Activated T-cell treated with anti-CD3 and anti-CD28 coated beads for 1 hour (primary cell): ENCODE results near the gene NAP1L4.
"Not testable (repeated sequence)": the region's sequence is repeated elsewhere in the genome, so short reads cannot be mapped to it uniquely, and the experiment has no call there.

Experiments
- DNase-seq: peaks from one replicate; pipeline ENCODE4 v3.0.0-alpha.2; 2020; ENCODE audit warnings: low read depth

NAP1L4 gene

DNA sequence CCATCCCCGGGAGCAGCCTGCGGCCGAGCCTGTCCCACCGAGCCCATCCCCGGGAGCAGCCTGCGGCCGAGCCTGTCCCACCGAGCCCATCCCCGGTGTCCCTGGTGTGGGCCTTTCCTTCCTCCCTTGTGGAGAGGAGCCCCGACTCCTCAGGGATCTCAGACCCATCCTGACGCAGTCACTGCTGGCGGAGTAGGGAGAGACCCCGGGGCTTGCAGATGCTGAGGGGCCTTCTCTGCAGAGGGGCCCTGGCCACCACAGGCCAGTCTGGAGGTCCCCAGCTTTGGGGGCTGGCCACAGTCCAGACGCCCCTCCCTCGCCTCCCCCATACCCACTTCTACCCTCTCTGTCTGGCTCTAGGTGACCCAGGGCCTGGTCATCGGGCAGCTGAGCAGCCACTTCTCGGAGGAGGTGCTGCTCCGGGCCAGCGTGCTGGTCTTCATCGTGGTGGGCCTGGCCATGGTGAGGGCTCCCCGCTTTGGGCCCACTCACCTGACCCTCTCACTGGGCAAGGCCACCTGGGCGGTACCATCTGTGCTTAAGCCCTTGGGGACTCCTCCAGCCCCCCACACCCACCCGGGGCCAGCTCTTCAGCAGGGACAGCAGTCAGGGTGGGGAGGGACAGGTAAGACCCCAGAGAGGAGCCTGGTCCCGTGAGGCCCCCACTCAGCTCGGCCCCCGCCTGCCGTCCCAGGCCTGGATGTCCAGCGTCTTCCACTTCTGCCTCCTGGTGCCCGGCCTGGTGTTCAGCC, 70.2 kb downstream of the NAP1L4 start:
- DNase-seq: no peak

DNA sequence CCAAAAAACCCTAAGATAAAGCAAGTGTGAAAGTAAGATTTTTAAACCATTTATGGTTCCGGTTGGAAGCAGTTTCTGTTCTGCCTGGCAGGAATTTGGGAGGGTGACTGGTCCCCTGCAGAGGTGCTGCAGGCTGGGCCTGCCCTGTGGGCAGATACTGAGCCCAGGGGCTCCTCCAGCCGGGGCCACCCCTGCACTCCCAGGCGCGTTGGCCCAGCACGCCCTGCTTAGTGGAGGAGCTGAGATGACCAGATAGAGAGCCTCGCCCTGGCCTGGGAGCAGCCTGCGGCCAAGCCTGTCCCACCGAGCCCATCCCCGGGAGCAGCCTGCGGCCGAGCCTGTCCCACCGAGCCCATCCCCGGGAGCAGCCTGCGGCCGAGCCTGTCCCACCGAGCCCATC, 70.9 kb downstream of the NAP1L4 start:
- no peak for DNase-seq

DNA sequence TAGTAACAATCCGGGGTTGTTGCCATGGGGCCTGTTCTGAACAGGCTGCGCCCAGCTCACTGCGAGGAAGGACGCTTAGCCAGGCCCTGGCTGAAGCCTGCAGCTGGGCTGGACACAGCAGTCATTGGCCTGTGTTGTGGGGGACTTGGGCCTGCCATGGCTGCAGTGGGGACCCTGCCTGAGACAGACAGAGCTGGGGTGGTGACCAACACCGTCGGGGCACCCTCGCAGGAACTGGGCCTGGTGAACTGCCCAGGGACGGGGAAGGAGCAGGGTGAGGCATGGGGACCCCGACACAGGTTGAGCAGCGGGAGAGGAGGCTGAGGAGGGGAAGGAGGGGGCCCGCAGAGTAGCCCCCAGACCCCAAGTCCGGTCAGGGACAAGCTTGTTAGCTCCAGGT, 71.8 kb downstream of the NAP1L4 start:
- no peak for DNase-seq

DNA sequence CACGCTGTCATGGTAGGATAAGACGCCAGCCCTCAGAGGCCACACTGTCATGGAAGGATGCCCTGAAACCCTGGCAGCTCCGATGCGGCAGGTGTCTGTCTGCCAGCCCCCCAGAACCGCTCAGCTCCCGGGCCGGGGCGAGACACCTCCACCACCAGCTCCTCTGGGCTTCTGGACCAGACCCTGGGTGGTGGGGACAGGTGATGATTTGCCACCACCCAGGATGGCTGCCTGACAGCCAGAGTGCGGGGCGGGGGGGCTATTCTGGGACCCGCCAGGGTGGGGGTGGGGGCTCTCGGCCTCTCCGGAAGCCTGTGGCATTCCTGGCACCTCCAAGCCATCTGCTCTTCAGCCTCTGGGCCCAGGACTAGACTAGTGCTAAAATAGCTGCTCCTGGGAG, 72.3 kb downstream of the NAP1L4 start:
- no peak for DNase-seq

DNA sequence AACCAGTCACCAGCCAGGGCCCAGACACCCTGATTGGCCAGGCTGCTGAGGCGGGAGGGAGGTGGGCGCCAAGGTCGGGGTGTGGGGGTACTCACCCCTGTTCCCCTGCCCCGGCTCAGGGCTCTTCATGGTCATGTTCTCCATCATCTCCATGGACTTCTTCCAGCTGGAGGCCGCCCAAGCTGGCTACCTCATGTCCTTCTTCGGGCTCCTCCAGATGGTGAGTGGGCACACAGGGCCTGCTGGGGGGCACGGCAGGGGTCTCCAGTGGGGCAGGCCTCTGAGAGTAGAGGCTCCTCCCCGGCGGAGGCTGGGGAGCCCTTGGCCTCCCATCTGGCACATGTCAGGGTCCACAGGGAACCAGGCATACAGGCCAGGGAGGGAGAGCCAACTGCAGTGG, 72.9 kb downstream of the NAP1L4 start:
- DNase-seq: no peak

DNA sequence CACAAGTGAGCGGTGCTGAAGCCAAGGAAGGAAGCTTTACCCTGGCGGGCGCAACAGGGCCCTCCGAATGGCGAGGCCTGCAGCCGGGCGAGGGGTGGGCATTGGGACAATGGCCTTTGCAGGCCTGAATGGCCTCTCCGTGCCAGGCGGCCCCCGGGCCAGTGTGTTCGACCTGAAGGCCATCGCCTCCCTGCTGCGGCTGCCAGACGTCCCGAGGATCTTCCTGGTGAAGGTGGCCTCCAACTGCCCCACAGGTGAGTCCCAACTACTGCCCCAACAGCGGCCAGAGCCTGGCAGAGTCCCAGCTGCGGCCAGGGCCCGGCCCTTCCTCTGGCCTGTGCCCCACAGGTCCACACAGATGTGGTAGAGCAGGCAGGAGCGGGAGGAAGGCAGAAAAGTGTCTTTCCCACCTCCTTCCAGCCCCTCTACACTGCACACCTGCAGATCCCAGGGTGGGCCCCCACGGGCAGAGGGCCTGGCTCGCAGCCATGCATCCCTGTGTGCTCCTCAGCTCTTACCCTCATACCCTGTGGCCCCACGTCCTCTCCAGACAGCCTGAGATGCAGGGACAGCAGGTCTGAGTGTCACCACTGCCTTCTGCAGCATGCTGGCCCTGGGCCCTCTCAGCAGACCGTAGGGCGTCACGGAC, 74.2 kb downstream of the NAP1L4 start:
- no peak for DNase-seq

DNA sequence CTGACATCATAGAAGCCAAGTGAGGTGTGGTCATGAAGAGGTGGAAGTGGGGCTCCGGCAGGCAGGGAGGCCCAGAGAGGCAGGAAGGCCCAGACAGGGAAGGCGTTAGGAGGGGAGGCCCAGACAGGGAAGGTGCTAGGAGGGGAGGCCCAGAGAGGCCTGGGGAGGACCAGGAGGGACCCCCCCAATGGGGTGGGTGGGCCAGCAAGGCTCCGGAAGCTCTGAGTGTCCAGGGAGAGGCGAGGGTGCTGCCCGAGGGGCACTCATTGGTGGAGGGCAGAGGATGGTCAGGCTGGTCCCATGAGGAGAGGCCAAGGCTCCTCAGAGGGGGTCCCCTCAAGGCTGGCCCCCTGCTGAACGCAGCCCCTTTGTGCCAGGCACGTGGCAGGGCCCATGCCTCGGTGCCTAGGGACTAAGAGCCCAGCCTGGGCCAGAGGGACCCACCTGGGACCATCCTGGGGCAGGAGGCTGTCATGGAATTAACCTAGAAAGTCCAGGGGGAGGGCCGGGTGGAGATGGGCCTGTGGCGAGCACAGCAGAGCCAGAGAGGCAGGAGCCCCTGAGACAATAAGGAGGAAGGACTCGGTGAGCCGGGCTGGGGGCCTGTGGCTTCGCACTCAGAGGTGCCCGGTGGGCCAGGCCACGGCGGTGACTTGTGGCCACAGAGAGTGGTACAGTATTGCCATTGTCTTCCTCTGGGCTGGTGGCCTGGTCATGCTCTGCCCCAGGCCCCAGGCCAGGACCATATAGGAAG, 75.1 kb downstream of the NAP1L4 start:
- DNase-seq: no peak

DNA sequence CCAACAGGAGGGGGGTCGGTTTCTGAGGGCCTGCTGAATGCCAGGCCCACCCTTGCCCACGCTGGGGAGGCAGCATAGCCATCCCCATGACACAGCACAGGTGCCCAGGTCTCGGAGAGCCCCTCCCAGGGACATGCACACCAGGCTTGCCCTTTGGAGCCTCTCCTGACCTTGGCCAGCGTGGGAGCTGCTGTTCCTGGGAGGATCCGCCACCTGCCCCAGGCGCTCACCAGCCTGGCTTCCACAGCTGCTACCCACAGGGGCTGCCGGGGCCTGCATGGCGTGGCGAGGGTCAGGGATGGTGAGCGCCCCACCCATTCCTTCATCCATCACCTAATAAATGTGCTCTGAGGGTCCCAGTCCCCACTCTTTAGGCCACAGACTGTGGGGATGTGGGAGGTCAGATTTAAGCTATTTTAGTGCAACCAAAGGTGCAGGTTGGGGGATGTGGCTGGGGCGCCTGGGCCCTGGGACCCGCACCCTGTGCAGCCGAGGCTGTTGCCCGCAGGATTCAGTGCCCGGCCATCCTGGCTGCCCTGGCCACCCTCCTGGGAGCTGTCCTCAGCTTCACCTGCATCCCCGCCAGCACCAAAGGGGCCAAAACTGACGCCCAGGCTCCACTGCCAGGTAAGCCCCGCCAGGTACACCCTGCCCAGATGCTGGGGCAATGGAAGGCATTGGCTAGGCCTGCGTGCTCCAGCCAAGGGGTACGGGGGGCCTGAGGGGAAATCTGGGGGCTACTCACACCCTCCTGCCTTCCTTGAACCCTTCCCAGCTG, 75.8 kb downstream of the NAP1L4 start:
- no peak for DNase-seq

DNA sequence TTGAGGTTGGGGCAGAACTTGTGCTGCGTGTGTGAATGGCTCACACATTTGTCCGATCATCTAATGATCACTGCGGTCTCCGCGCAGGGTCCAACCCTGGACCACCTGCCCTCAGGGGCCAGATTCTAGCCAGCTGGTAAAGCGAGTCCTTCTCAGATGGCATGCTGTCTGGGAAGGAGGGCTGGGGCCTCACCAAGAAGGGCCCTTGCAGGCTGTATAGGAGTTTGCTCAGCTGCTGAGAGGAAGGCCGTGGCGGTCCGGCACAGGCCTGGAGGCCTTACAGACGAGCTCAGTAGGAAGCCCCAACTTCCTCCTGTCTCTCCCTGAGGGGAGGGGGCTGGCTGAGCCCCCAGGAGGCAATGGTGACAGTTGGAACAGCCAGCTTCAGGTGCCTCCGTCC, 76.7 kb downstream of the NAP1L4 start:
- DNase-seq: no peak

DNA sequence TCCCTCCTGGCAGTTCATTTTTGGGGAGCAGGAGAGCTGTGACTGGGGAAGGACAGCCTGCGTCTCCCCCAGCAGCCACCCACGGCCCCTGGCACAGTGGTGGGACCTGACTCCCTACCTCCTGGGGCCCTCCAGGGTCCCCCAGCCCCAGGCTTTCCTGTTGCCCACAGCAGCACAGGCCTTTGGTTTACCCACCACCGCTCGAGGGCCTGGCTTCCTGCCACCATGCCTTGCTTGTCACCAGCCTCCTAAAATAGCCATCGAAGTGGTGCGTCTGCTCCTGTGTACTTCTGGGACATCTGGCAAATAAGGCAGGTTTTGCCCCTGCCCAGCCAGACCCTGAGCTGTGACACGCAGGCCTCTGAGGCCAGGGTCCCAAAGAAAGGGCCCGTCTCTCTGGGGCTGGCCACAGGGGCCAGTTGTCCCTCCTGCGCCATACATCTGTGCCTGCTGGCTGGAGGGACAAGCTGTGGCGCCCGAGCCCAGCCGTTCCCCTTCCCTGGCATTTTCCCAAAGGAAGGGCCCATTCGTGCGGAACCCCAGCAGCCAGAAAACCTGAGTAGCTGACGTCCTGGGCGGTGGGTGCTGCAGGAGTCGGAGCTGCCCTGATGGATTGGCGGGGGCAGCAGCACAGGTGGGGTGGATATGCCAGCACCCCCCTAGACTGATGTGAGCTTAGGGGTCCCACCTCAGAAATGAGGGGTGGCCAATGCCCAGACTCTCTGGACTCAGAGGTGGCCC, 77.5 kb downstream of the NAP1L4 start:
- no peak for DNase-seq

DNA sequence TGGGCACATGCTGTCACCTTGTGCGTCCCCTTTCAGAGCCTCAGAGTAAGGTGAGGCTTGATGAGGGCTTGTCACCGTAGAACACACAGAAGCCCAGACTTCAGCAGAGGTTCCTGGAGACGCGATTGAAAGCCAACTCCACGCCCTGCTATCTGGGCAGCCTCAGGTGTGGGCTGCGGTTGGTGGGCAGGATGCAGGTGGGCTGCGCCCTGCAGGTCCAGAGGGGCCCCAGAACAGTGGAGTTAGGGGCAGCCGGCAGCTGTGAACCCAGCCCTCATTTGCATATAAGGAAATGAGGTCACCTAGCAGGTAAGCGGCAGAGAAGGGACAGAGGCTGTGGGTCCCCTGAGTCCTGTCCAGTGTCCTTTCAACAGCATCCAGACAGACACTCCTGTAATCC, 78.4 kb downstream of the NAP1L4 start:
- no peak for DNase-seq

DNA sequence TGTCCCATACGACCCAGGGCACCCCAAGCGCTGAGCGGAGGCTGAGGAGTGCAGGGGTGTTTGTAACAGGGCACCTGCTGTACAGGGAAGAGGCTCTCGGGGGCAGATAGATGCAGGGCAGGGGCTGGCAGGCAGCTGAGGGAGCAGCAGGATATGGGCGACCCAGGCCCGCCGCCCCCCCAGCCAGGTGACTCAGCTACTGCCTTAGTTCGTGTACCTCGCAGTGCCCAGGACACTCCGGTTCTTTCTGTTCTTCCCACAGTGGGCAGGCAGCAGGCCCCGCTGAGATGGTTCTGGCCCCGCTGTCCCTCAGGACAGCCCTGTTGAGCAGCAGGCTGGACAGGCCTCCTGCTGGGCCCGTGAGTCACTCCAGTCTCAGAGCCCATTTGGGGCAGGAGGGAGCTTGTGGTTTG, 79.1 kb downstream of the NAP1L4 start:
- DNase-seq: no peak

DNA sequence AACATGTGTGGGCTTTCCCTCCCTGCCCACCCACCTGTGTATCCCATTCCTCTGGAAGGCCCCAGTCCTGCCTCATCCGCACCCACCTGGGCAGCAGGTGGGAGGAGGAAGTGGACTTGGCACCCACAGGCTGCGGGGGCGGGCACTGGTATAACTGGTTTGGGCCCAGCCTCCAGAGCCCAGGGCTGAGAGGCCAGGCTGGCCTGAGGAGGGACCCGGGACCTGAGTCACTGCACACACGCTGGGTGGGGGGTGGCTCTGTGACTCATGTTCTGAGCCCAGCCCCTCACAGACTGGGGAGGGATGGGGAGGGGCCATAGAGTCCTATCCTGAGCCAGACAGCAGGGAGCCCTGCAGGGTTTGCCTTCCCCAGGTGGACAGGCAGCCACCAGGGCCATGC, 79.6 kb downstream of the NAP1L4 start:
- no peak for DNase-seq

DNA sequence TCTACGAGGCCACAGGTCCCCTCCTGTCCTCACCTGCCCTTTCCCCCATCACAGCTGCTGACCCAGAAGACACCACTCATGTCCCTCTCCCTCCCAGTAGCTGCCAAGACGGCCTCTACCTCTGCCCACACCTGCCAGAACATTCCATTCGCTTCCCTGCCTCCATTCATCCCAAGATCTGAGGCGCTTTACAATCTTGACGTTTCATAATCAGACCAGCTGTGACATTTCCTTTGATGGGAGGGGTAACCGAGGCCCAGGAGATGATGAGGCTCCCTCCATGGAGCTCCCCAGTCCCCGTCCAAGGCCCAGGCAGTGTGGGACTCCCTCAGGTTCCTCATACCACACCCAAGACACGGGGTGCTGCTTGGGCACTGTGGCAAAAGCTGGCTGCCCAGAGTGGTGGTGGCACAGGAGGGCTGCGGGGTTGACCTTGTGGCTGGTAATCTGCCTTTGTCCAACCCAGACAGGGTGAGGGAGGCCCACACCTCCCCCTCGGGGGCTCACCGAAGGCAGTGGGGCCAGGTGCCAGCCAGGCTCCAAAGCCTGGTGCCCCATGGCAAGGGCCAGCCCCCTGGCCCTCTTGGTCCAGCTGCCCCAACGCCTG, 80.2 kb downstream of the NAP1L4 start:
- DNase-seq: no peak

DNA sequence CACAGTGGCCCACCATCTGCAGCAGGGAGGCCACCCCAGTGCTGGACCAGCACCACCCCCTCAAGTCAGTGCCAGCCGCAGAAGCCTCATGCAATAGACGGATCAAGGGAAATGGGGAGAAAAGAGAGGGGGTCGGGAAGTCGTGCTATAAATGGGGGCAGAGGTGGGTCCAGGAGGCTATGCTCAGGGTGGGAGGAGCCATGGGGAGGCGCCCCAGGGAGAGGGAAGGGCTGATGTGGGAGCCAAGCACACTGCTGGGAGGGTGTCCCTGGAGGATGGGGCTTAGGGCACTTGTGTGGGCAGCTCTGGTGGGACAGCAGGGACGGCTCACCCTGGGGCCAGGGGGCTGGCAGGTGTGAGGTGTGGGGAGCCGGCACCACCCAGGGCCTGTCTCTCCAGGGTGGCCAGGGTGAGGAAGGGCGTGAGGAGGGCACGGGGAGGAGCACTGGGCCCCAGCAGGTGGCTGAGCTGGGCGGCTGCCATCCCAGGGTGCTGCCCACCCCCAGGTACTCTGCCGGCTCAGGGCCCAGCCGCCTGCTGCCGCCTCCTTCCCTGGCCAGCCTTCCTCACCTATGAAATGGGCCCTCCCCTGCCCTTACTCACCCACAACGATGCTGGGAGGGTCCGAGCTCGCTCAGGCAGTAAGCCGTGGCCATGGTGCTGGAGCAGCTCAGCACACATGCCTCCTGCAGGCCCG, 80.9 kb downstream of the NAP1L4 start:
- no peak for DNase-seq

DNA sequence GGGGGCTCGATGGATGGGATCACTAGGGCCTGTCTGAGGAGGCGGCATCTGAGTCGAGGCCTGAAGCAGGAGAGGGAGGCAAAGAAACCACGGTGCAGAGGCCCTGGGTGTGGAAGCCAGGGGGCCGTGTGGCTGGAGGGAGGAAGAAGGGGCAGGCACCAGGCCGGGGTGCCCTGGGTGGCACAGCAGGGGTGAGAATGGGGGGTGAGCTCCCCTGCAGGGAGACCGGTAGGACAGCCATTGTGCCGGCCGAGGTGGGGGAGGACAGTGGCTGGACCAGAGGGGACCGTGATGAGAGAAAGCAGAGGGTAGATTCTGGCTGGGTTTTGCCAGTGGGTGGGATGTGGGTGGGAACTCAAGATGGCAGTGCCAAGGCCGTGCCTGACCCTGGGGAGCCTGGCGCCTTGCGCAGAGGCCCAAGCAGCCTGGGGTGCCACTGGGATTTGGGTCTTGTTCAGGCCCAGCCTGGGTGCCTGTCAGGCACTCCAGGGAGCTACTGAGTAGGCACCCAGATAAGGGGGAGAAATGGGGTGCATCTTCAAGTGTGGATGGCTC, 81.7 kb downstream of the NAP1L4 start:
- no peak for DNase-seq

DNA sequence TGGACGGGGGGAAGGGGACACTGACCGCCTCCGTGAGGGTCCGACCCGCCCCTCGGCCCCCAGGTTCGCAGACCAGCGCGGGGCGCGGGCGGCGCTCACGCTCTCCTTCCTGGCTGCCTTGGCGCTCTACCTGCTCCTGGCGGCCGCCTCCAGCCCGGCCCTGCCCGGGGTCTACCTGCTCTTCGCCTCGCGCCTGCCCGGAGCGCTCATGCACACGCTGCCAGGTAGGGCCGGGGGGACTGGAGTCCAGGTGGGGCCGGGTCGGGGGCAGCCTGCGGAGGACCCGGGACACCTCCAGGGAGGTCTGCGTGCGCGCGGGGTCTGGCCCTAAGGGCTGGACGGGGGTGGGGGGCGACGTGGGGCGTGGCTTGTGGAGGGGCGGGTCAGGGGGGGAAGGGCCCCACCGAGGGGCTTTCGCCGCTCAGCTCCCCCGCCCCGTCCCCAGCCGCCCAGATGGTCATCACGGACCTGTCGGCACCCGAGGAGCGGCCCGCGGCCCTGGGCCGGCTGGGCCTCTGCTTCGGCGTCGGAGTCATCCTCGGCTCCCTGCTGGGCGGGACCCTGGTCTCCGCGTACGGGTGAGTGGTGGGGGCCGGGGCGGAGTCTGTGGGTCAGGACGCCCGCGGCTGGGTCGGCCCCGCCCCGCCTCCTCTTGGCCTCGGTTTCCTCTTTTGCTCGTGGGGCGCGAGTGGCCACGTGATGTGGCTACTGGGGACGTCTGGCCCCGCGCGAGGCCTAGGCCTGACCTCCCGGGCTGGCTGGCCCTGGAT, 82.8 kb downstream of the NAP1L4 start:
- DNase-seq: no peak

DNA sequence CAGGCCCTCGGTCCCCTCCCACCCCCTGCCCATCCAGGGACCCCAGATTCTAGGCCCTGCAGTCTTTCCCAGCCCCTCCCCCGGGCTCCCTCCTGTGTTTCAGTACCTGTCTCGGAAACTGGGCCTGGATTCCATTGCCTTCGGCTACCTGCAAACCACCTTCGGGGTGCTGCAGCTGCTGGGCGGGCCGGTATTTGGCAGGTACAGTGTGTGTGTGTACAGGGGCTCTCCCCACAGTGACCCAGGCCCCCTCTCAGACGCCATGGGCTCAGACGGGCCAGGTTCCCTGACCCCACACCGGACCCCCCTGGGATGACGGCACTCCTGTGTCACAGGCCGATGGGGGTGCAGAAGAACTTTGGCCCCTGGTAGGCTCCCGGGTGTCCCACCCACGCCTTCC, 84.0 kb downstream of the NAP1L4 start:
- DNase-seq: no peak

DNA sequence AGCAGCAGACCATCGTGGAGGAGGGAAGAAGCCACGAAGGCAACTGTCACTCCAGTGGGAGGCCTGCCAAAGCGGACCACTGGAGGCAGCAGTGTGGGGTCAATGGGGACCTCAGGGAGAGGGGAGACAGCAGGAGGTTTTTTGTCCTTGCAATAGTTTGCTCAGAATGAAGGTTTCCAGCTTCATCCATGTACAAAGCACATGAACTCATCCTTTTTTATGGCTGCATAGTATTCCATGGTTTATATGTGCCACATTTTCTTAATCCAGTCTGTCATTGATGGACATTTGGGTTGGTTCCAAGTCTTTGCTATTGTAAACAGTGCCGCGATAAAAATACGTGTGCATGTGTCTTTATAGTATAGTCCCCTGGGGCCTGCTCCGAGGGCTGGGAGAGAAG, 86.8 kb downstream of the NAP1L4 start:
- not testable (repeated sequence) for DNase-seq
